ENCODE results near the gene C4orf33.
A peak's percentile ranks its signal among the peaks of the same experiment; 100 is the strongest.

Gene C4orf33, protein sequence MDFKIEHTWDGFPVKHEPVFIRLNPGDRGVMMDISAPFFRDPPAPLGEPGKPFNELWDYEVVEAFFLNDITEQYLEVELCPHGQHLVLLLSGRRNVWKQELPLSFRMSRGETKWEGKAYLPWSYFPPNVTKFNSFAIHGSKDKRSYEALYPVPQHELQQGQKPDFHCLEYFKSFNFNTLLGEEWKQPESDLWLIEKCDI

DNA sequence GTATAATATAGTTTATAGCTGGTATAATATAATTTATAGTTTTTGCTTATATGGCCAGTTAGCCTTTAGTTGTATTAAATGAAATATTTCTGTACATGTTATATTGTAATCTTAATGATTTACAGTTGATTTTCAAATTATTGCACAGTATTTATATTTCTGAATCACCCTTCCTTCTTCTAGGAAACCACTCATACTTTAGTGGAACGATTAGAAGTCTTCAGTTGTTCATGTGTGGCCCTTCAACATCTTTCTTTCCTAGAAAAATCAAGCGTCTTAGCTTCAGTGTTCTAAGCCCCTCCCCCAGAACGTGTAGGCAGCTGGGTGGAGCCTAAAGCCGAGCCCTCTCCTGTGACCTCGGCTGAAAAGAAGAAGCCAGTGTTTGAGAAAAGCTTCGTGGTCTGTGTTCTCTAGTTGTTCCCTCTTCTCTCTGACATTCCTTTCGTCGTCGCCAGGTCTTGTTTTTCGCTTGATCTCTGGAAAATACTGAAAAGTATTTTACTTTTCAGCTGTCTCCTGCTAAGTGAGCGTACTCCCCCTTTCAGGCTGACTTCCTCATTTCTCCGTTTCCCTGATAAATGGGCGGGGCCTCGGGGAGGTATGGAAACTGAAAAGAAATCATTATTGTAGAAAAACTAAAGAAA lies at the start of gene C4orf33:
Gene C4orf33, plus strand, starts transcription at position 342 of the 644 bp plus-strand sequence. CDS start 6,459 bp downstream, outside the sequence.
- Histone ChIP-seq H3K9me2 (replicated peaks; ENCODE audit: insufficient read depth, low read length) (no peaks in the 10 kb centered on the region), H3K9me3 (ENCODE audit: insufficient read depth, low read length) (no peaks in the 10 kb centered on the region), H2AFZ (ENCODE audit: low read depth, low read length, severe bottlenecking) (peak within 1 kb of the TSS; percentile 89), H3K27me3 (ENCODE audit: low read length) (no peaks in the 10 kb centered on the region), H3K27ac (ENCODE audit: low read depth, low read length) (0 out of 2 replicates have a peak within 1 kb of the TSS, but pooled peaks have one; percentile 35), H3K36me3 (ENCODE audit: low read length) (no peaks in the 10 kb centered on the region), H3K4me2 (ENCODE audit: low read depth, low read length, poor library complexity, severe bottlenecking) (peak within 1 kb of the TSS; percentile 87), H3K4me3 (ENCODE audit: insufficient read depth, low read length, poor library complexity, severe bottlenecking) (peak within 1 kb of the TSS; percentile 85), H3F3A (ENCODE audit: insufficient read depth) (0 out of 2 replicates have a peak, but pooled peaks cover 5% of the 10 kb centered on the region), H3K79me2 (ENCODE audit: insufficient read depth, low read length) (peaks cover 22% of the 10 kb centered on the region), H4K20me1 (ENCODE audit: low read depth, low read length) (0 out of 2 replicates have a peak, but pooled peaks cover 2% of the 10 kb centered on the region), H3K9ac (ENCODE audit: low read length) (peak within 1 kb of the TSS; percentile 72)
- no peak for TF ChIP-seq EZH2phosphoT487 (conservative IDR thresholded peaks at IDR 0.05; ENCODE audit: low read length)
- TF ChIP-seq, protein P1, sequence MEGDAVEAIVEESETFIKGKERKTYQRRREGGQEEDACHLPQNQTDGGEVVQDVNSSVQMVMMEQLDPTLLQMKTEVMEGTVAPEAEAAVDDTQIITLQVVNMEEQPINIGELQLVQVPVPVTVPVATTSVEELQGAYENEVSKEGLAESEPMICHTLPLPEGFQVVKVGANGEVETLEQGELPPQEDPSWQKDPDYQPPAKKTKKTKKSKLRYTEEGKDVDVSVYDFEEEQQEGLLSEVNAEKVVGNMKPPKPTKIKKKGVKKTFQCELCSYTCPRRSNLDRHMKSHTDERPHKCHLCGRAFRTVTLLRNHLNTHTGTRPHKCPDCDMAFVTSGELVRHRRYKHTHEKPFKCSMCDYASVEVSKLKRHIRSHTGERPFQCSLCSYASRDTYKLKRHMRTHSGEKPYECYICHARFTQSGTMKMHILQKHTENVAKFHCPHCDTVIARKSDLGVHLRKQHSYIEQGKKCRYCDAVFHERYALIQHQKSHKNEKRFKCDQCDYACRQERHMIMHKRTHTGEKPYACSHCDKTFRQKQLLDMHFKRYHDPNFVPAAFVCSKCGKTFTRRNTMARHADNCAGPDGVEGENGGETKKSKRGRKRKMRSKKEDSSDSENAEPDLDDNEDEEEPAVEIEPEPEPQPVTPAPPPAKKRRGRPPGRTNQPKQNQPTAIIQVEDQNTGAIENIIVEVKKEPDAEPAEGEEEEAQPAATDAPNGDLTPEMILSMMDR (IDR thresholded peaks at IDR 0.05; ENCODE audit: insufficient read depth, low read length, poor library complexity, severe bottlenecking), result no peak

DNA sequence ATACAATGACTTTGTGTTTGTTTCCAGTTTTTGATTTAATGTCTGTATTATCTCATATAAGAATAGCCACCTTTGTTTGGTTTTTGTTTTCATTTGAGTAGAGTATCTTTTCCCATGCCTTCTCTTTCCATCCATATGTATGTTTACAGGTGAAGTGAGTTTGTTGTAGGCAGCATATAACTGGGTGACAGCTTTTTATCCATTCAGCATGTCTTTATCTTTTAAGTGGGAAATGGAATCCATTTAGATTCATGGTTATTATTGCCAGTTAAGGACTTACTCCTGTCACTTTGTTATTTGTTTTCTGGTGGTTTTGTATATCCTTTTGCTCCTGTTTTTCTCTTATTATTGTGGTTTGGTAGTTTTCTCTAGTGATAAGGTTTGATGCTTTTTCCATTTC lies 36.9 kb upstream of the C4orf33 start:
- Histone ChIP-seq H3K4me2 (ENCODE audit: low read depth, low read length, poor library complexity, severe bottlenecking) (no peak overlapping the region), H3K9me3 (ENCODE audit: insufficient read depth, low read length) (0 out of 2 replicates have a peak, but pooled peaks cover 7% of the 10 kb centered on the region), H3F3A (ENCODE audit: insufficient read depth) (no peaks in the 10 kb centered on the region), H3K36me3 (ENCODE audit: low read length) (0 out of 2 replicates have a peak, but pooled peaks cover 4% of the 10 kb centered on the region), H3K9me2 (replicated peaks; ENCODE audit: insufficient read depth, low read length) (no peaks in the 10 kb centered on the region), H3K27ac (ENCODE audit: low read depth, low read length) (no peak overlapping the region), H3K27me3 (ENCODE audit: low read length) (no peaks in the 10 kb centered on the region), H3K9ac (ENCODE audit: low read length) (no peak overlapping the region), H3K4me3 (ENCODE audit: insufficient read depth, low read length, poor library complexity, severe bottlenecking) (no peak overlapping the region), H2AFZ (ENCODE audit: low read depth, low read length, severe bottlenecking) (no peak overlapping the region), H4K20me1 (ENCODE audit: low read depth, low read length) (no peaks in the 10 kb centered on the region), H3K79me2 (ENCODE audit: insufficient read depth, low read length) (no peaks in the 10 kb centered on the region)
- TF ChIP-seq EZH2phosphoT487 (conservative IDR thresholded peaks at IDR 0.05; ENCODE audit: low read length), result no peak
- TF ChIP-seq, protein P1 (IDR thresholded peaks at IDR 0.05; ENCODE audit: insufficient read depth, low read length, poor library complexity, severe bottlenecking), result no peak

DNA sequence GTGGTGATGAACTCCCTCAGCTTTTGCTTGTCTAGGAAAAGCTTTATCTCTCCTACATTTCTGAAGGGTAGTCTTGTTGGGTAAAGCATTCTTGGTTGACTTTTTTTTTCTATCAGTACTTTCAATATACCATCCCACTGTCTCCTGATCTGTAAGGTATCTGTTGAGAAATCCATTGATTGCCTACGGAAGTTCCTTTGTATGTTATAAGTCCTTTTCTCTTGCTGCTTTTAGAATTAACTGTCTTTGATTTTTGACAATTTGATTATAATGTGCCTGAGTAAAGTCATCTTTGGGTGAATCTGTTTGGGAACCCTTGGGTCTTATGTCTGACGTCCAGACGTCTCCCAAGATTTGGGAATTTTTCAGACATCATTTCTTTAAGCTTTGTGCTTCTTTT lies 33.4 kb upstream of the C4orf33 start:
- no peak overlapping the region for H2AFZ ChIP-seq (ENCODE audit: low read depth, low read length, severe bottlenecking)
- H3K4me2 ChIP-seq (ENCODE audit: low read depth, low read length, poor library complexity, severe bottlenecking), result no peak overlapping the region
- TF ChIP-seq EZH2phosphoT487 (conservative IDR thresholded peaks at IDR 0.05; ENCODE audit: low read length), result no peak
- TF ChIP-seq, protein P1 (IDR thresholded peaks at IDR 0.05; ENCODE audit: insufficient read depth, low read length, poor library complexity, severe bottlenecking), result no peak
- no peaks in the 10 kb centered on the region for H3K27me3 ChIP-seq (ENCODE audit: low read length)
- H3F3A ChIP-seq (ENCODE audit: insufficient read depth), result no peaks in the 10 kb centered on the region
- 0 out of 2 replicates have a peak, but pooled peaks cover 7% of the 10 kb centered on the region for H3K9me3 ChIP-seq (ENCODE audit: insufficient read depth, low read length)
- peaks cover 4% of the 10 kb centered on the region; the same call in 1 of the 2 replicates for H3K36me3 ChIP-seq (ENCODE audit: low read length)
- no peak overlapping the region for H3K4me3 ChIP-seq (ENCODE audit: insufficient read depth, low read length, poor library complexity, severe bottlenecking)
- no peak overlapping the region for H3K9ac ChIP-seq (ENCODE audit: low read length)
- no peaks in the 10 kb centered on the region for H4K20me1 ChIP-seq (ENCODE audit: low read depth, low read length)
- no peaks in the 10 kb centered on the region; the same call in 1 of the 2 replicates for H3K79me2 ChIP-seq (ENCODE audit: insufficient read depth, low read length)
- no peak overlapping the region for H3K27ac ChIP-seq (ENCODE audit: low read depth, low read length)
- H3K9me2 ChIP-seq (replicated peaks; ENCODE audit: insufficient read depth, low read length), result no peaks in the 10 kb centered on the region
